HPDE6-E6E7 (cell line): ENCODE data around the gene WRNIP1.

ENCODE experiments used
- DNase-seq: peaks from one replicate; pipeline ENCODE4 v3.0.0; 2011; ENCODE audit warnings: missing footprints; ENCODE audit errors: extremely low spot score

WRNIP1 gene

DNA sequence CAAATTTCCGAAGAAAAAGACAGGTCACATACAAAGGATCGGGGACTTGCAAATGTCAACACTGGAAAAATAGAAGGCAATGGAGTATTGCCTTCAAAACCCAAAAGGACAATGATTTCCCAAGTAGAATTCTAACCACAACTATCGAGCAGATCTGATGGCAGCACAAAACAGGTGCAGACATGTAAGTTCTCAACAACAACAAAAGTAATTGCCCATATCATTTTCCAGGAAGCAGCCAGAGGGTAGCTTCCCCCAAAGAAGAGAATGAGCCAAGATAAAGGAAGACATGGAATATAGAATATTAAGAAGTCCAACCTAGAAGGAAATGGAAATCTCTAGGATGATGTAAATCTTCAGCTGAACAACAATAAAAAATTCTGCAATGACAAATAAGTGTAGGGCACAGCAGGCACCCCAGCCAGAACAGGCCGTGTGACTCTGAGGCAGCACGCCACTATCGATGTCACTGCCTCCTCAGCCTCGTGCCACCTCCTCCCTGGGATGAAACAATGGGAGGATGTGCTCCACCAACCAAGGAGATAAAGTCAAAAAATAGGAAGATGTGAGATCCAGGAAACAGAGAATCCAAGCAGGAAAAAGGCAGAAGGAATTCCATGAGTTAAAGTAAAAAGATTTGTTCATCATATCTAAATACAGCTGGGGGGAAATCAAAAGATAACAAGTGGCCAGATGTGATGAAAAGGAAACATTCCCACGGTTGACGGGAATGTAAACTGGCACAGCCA is 42.3 kb downstream of the WRNIP1 start:
- DNase-seq: no peak

DNA sequence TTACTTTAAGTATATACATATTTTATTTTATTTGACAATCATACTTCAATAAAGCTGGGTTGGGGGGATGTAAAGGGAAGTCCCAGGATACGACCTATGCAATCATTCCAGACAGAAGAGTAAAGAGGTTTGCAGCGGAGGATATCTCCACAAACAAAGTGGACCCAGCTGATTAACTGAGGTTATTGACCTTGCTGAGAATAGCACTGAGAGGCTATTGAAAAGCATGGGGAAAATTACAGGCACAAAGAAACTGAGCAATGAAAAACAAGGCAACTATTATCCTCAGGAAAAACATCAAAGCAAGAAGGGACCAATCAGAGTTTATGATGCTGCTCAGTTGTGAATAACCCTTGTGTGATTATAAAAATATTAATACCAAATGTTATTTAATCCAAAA is 43.8 kb downstream of the WRNIP1 start:
- DNase-seq: no peak

DNA sequence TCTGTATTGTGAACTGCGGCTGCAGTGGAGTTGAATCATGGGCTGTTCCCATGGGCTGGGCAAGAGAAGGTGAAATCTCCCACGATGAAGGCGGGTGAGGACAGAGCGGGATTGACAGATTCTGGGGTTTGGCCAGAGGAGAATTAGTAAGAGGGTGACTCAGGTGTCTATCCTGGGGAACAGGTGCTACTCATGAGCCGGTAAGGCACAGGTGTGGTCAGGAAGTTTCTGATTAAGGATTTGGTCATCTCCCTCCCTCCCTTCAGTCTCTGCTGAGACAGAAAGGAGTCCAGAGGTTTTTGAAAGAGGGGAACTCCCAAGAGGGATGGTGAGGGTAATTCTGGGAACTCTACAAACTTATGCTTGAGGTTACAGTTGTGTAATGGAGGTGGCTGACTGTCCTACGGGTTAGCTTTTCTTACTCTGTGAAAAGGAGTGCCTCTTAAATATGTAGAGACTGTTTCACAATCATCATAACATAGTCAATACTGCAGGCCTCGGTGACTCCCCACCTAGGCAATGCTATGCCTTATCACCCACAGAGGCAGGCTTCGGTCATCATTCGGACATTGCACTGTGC is 45.0 kb downstream of the WRNIP1 start:
- peak; percentile 97 for DNase-seq

DNA sequence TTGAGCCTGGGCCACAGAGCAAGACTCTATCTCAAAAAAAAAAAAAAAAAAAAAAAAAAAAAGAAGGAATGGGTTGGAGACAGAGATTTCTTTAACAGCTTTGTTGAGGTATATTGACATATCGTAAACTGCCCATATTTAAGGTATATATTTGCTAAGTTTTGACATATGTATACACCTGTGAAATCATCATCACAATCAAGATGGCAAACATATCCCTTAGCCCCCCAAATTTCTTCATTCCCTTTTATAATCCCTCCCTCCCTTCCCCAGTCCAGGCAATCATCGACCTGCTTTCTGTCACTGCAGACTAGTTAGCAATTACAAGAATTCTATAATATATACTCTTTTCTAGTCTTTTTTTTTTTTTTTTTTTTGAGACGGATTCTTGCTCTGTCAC is 47.5 kb downstream of the WRNIP1 start:
- DNase-seq: no peak

DNA sequence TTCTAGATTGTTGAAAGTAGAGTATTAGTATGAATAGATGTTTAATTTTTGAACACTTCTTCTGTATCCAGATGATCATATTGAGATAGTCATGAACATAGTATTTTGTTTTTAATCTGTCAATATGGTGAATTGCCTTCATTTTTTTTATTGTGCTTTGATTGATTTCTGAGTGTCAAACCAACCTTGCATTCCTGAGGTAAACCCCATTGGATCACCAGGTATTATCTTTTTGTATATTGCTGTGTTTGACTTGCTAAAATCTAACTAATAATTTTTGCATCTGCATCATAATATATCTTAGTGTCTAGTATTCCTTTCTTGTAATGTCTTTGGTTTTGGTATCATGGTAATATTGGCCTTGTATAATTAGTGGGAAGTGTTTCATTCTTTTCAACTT is 51.0 kb downstream of the WRNIP1 start:
- no peak for DNase-seq

DNA sequence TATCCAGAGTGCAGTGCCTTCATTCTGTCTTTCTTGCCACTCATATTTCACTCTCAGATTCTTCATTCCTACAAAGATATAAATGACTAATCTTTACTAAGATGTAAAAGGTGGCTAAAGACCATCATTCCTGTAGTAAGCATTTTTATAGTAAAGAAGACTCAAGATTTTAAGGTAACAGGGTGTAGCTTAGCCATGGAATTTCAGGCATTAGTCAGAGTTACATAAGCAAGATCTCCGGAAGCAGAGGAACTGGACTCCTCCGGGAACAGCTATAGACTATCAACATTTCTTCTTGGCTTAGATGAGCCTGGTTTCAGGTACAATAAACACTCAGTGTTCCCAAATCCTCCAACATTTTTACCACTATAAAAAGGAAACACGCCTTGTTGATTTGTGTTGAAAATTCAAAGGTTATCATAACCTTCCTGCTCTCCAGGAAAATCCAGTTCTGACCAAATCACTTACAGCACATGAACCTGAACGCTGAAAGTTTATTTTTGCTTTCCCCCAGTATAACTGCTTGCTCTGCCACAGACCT is 52.8 kb downstream of the WRNIP1 start:
- DNase-seq: no peak

DNA sequence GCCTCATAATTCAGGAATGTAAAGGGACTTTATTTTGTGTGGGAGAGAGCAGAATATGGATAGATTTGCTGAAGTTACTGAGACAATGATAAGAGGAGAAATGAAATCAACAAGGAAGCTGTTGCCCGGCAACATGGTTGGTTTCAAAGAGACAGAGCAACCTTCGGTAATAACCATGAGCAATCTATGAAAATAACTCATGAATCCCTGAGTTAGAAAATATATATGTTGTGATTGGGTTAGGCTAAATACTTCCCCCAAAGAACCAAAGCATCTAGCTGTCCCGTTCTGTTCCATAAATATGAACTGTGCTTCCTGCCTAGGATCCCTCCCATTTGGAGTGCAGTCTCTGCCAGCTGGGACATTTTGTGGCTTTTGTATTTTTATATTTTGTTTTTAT is 53.4 kb downstream of the WRNIP1 start:
- DNase-seq: no peak

DNA sequence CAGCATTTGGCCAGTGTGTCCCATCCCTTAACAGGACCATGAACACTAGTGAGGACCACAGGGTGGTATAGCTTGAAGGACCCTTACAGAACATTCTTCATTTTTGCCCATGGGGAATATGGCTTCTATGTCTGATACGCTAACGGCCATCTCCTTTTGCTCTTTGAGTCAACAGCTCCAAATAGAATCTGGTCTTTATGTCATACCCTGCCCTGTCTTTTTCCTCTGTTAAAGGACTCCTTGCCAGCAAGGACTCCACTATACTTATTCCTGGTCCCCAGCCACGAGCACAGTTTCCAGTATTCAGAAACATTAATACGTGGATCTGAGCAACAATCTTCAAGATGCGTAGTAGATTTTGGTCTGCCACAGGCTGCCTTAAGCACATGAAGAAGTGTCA is 53.9 kb downstream of the WRNIP1 start:
- no peak for DNase-seq

DNA sequence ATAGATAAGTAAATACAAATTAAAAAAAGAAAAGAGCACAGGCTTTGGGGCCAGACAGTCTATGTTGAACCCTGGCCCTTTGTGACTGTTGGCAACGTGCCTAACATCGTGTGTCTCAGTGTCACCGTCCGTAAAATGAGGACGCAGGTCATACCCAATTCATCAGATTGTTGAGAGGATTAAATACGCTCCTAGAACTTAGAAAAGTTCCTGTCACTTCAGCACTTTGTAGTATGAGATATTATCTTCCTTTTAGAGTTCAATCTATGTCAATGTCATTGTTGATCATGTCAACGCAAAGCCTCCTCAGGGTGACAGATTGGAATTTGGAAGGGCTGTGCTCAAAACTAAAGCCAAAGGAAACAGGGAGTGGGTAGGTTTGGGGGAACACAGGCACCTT is 54.8 kb downstream of the WRNIP1 start:
- no peak for DNase-seq

DNA sequence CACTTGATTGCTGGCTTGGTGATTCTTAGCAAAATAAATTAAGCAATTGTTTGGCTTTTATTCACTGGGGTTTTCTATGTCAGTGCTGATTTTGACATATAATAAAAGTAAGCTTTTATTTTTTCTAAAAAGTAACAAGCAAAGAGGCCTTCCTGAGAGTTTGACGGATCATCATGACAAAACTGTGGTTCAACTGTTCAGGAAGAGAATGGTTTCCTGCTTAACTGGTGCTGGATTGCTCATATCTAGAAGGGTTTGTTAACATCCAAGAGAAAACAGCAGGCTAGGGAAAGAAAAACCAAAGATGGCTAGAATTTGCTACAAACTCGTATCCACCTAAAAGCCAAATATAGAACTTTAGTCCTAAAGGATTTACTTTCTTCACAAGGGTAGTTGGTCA is 55.2 kb downstream of the WRNIP1 start:
- DNase-seq: no peak

DNA sequence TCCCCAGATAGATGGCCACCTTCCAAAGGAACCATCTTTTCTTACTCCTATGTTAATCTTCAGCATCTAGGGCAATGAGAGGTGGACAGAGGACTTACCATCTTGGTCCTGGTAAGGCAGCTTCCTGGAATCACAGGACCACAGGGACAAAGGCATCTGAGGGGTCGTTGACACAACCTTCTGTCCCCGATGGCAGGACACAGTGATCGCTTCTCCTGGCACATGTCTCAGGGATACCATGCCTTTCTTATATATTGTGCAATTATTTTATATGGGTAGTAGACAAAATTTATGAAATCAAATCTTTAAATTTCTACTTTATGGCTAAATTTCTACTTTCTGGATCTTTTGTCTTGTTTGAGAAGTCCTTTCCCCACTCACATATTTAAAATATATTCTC is 56.4 kb downstream of the WRNIP1 start:
- no peak for DNase-seq

DNA sequence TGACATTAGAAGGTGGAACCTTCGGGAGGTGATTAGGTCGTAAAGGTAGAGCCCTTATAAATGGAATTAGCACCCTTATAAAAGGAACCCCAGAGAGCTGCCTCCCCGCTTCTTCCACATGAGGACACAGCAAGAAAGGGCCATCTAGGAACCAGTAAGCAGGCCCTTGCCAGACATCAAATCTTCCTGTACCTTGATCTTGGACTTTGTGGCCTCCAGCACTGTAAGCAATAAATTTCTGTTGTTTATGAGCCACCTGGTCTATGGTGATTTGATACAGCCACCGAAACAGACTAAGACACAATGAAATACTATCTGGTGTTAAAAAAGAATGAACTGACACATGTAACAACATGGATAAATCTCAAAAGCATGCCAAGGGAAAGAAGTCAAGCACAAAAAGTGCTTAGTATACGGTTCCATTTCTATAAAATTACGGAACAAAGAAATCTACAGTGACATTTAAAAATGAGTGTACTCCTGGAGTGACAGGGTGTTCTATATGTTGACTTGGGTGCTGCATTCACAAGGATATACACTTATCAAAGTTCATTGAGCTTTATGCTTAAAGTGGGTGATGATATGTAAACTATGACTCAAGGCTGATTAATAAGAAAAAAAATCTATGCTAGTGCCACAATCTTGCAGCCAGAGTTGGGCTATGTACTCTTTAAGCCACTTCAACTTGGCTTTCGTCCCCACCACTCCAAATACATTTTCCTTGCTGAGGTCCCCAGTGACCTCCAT is 58.1 kb downstream of the WRNIP1 start:
- no peak for DNase-seq

DNA sequence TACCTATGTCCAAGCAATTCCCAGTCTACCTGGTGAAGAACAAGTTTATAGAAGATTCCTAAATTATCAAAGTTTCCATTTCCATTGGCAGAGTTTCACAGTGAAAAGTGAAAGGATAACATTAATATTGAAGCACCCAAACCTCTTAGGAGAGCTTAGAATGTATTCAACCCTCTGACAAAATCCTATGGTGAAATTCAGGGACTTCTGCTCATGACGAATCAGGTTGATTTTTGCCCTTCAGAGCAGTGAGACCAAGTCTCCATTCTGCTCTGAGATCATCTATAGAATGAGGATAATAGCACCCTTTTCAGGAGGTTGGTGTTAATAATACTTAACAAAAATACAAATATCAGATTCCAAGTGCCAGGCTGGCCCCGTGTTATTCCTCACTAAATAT is 60.9 kb downstream of the WRNIP1 start:
- no peak for DNase-seq

DNA sequence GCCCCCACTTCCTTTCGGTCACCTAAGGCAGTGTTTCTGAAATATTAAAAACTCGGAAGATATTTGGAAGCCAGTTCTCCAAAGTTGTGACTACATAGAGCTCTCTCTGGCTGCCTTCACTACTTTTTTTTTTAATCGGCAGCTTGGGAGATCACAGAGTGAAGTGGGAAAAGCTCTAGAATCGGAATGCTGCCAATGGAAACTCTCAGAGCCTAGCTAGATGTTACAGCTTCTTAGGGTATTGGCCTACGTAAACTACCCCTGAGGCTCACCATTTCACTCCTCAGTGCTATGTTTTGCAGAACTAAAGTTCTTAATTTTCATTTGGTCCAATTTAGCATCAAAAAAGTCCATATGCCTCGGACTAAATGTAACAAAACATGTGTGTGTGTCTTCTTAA is 61.9 kb downstream of the WRNIP1 start:
- DNase-seq: no peak

DNA sequence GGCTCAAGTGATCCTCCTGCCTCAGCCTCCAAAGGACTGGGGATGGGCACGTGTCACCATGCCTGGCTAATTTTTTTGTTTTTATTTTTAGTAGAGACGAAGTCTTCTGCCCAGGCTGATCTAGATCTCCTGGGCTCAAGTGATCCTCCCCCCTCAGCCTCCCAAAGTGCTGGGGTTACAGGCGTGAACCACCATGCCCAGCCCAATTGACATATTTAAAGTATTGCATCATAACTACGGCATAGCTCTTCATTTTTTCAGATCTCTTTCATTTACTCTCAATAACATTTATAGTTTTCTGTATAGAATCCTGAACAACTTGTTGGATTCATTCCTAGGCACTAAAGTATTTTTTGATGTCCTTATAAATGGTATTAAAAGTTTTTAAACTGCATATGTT is 63.4 kb downstream of the WRNIP1 start:
- no peak for DNase-seq

DNA sequence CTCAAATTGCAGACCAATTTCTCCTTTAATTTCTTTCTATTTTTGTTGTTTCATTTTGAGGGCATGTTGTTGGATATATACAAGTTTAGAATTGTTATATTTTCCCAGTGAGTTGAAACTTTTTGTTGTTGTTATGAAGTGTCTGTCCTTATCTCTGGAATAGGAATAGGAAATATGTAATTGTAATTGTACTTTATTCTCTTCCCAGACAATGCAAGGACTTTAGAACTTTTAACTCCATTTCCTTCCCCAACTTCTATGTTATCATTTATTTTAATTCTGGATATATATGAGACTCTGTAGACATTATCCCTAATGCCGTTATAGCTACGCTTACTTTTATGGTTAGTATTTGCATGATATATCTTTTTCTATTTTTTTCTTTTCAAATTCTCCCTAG is 64.1 kb downstream of the WRNIP1 start:
- DNase-seq: no peak

DNA sequence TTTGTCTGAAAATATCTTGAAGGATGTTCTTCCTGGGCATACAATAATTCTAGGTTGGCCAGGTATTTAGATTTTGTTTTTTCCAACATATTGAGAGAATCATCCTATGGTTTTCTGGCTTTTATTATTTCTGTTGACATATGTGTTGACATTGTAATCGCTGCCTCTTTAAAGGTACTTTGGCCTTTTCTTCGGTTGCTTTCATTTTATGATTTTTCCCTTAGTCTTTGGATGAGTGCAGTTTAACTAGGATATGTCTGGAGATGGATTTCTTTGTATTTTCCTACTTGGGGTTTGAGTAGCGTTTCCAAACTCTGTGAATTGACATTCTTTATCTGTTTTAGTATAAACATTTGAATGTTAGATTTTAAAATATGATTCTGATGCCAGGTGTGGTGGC is 65.0 kb downstream of the WRNIP1 start:
- DNase-seq: no peak

DNA sequence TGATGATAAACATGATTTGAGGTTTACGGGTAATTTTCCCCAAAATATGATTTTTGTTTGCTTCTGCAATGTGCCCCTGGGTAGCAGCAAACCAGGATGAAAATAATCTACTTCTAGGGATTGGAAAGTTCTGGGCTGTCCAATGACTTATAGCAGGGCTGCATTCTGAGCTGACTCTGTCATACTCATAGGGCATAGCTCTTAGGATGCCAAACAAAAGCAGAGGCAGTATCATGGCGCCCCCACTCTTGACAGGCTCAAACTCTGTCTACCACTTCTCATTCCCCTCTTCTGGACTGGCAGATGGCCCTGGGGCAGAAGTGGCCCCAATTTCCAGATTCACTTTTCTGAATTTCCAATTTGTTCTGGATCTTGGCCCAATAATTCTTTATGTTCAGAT is 66.2 kb downstream of the WRNIP1 start:
- DNase-seq: no peak

DNA sequence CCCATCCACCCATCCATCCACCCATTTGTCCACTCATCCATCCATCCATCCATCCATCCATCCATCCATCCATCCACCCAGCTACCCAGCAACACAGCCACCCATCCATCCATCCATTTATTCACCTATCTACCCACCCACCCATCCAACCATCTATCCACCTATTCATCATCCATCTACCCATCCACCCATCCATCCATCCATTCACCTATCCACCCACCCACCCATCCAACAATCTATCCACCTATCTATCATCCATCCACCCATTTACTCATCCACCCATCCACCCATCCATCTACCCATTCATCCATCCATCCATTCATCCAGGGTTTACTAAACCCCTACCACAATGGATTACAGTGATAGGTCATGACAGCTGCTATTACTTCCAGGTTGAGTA is 69.1 kb downstream of the WRNIP1 start:
- DNase-seq: no peak
